Stomach (tissue), 9 donors: ENCODE measurements around the gene SPOP. TPM values are rescaled to one million over a fixed set of nuclear protein-coding genes. Genes with fewer than 3 reads are reported as not detected.
"Not testable (repeated sequence)": the region's sequence is repeated elsewhere in the genome, so short reads cannot be mapped to it uniquely, and the experiment has no call there.

ENCODE experiments used
- DNase-seq, 2 donors: peaks; one replicate each; pipeline versions ENCODE4 v3.0.0 to v3.0.0-alpha.2; 2013 to 2019
- H3K27ac ChIP-seq, 5 donors: fragments of 200-600 bp in 4 of 5; sonication (generic) in 4 of 5; one replicate each; pipeline ENCODE4 v1.5.1; 2013 to 2019; ENCODE audit warnings: mild to moderate bottlenecking in 1 of 5, moderate library complexity in 1 of 5
- H3K27me3 ChIP-seq, 3 donors: fragments of 200-600 bp; sonication (generic); one replicate each; pipeline ENCODE4 v1.5.1; 2017 to 2019; ENCODE audit warnings: mixed run types in 1 of 3
- H3K36me3 ChIP-seq, 4 donors: fragments of 200-600 bp; sonication (generic); 1 replicate in 3 of 4; 2 replicates in 1 of 4; pipeline ENCODE4 v1.5.1; 2016 to 2019
- H3K4me1 ChIP-seq, 4 donors: fragments of 200-600 bp; sonication (generic); one replicate each; pipeline ENCODE4 v1.5.1; 2016 to 2019
- H3K4me3 ChIP-seq, 4 donors: fragments of 200-600 bp; sonication (generic) in 3 of 4; one replicate each; pipeline ENCODE4 v1.5.1; 2016 to 2019; ENCODE audit warnings: mild to moderate bottlenecking in 1 of 4
- H3K9me3 ChIP-seq, 4 donors: fragments of 200-600 bp; sonication (generic); one replicate each; pipeline ENCODE4 v1.5.1; 2016 to 2019
- CTCF ChIP-seq, 7 experiments: fragments of 450-650 bp in 4 of 7; fragments of 200-600 bp in 3 of 7; sonication (generic) in 3 of 7; IDR thresholded peaks; one replicate each; pipeline ENCODE4 v1.5.1; 2016 to 2019; ENCODE audit warnings: antibody characterized with exemption in 7 of 7, control low read depth in 2 of 7, mild to moderate bottlenecking in 1 of 7
- EP300 ChIP-seq: sonication (generic); formaldehyde crosslinking; IDR thresholded peaks from one replicate; pipeline ENCODE4 v1.6.1; 2017; ENCODE audit warnings: antibody characterized with exemption
- POLR2A ChIP-seq, 4 donors: fragments of 450-650 bp; IDR thresholded peaks; one replicate each; pipeline ENCODE4 v1.6.1; 2016; ENCODE audit warnings: antibody characterized with exemption in 4 of 4, control low read depth in 2 of 4, mild to moderate bottlenecking in 1 of 4, moderate library complexity in 1 of 4
- POLR2AphosphoS5 ChIP-seq, 3 donors: sonication (generic); formaldehyde crosslinking; IDR thresholded peaks; one replicate each; pipeline ENCODE4 v1.6.1; 2016; ENCODE audit warnings: antibody characterized with exemption in 3 of 3
- WGBS, 5 donors: extraction: QIAGEN DNeasy Blood & Tissue Kit in 3 of 5; methylation state at CpG; one replicate each; pipeline versions ENCODE4 v1.1.5 to v1.1.7; 2013 to 2018; 5-methylcytosine and 5-hydroxymethylcytosine counted together
- intact Hi-C: fragments of 100-400 bp; cut with DNase I; formaldehyde crosslinking; loops from one replicate; pipeline ENCODE4 v1.15.1; 2023; ENCODE audit warnings: low total_unique reads
- polyA plus RNA-seq, 3 donors: library from polyadenylated mRNA; stranded (reverse); fragments of 200-250 nt; gene quantifications; one replicate each; pipeline ENCODE4 v1.2.3, GENCODE V29; 2013
- total RNA-seq, 5 donors: library from RNA; depleted of rRNA; stranded (reverse); fragments of >200 nt; gene quantifications; one replicate each; pipeline versions ENCODE4 v1.1.0 to v1.2.3, GENCODE V29; 2014 to 2016
- donor health status: healthy with polysubstance abuse.
- donor health status: Bipolar disorder and iron deficiency.
- donor health status: healthy.

The SPOP gene
- total and polyA plus RNA-seq, 8 donors = 17.5 to 309 (median 41.6) TPM

GRCh38 chr17:49656247-49656646 lies 21.6 kb downstream of the SPOP start:
- no peak overlapping the region for H3K27ac ChIP-seq
- 81 to 96% (median 85%) methylated on average over 1 of the region's 1 CpG for WGBS, 5 donors
- H3K36me3 ChIP-seq = no peaks in the 10 kb centered on the region
- H3K4me3 ChIP-seq = no peak overlapping the region
- H3K4me1 ChIP-seq = peaks cover 0 to 64% (median 18%) of the 10 kb centered on the region in 4 donors
- H3K27me3 ChIP-seq = no peaks in the 10 kb centered on the region
- intact Hi-C loops = no loop called here
- TF ChIP-seq EP300 = no peak
- TF ChIP-seq POLR2A (IDR thresholded peaks at IDR 0.05) = no peak
- no peak for TF ChIP-seq CTCF (IDR thresholded peaks at IDR 0.05)
- TF ChIP-seq POLR2AphosphoS5 (IDR thresholded peaks at IDR 0.05) = no peak
- H3K9me3 ChIP-seq = no peaks in the 10 kb centered on the region
- no peak for DNase-seq

GRCh38 chr17:49647256-49647585 lies 30.7 kb downstream of the SPOP start:
- no peak for DNase-seq
- WGBS, 5 donors = 79 to 95% (median 92%) methylated on average over 8 of the region's 8 CpGs
- Histone ChIP-seq H3K4me1 (peaks cover 12 to 57% (median 33%) of the 10 kb centered on the region in 4 donors), H3K27ac (peak overlapping the region in 4 of 5 donors; percentile 74 to 86 (median 80)), H3K27me3 (no peaks in the 10 kb centered on the region), H3K4me3 (peak overlapping the region in 1 of 4 donors; percentile 7), H3K9me3 (no peaks in the 10 kb centered on the region), H3K36me3 (no peaks in the 10 kb centered on the region)
- intact Hi-C loops = no loop called here
- TF ChIP-seq POLR2AphosphoS5 (IDR thresholded peaks at IDR 0.05) (no peak), EP300 (no peak), POLR2A (IDR thresholded peaks at IDR 0.05) (no peak), CTCF (IDR thresholded peaks at IDR 0.05) (no peak)

GRCh38 chr17:49646391-49647255 lies 31.3 kb downstream of the SPOP start:
- intact Hi-C loops = no loop called here
- WGBS, 5 donors = 66 to 86% (median 70%) methylated on average over 10 of the region's 10 CpGs

GRCh38 chr17:49646056-49646390 lies 31.9 kb downstream of the SPOP start:
- H3K4me3 ChIP-seq = peak overlapping the region in 2 of 4 donors; percentile 22 to 25
- peak overlapping the region in 4 of 5 donors; percentile 74 to 86 (median 80) for H3K27ac ChIP-seq
- H3K27me3 ChIP-seq, intact Hi-C loops, H3K9me3 ChIP-seq, DNase-seq, H3K36me3 ChIP-seq: not testable (repeated sequence)
- peak in 1 of 3 donors; percentile 10 for TF ChIP-seq POLR2AphosphoS5 (IDR thresholded peaks at IDR 0.05)
- WGBS, 5 donors = 62 to 98% (median 87%) methylated on average over 1 of the region's 1 CpG
- peaks cover 12 to 47% (median 30%) of the 10 kb centered on the region in 4 donors for H3K4me1 ChIP-seq

More at GRCh38 chr17:49646391-49647255, 31.3 kb downstream of the SPOP start:
- no peaks in the 10 kb centered on the region for H3K27me3 ChIP-seq
- peak in 1 of 2 donors; percentile 22 for DNase-seq
- no peaks in the 10 kb centered on the region for H3K9me3 ChIP-seq
- no peaks in the 10 kb centered on the region for H3K36me3 ChIP-seq
- TF ChIP-seq POLR2A (IDR thresholded peaks at IDR 0.05) (no peak), POLR2AphosphoS5 (IDR thresholded peaks at IDR 0.05) (peak in 1 of 3 donors; percentile 69)
- peaks cover 12 to 51% (median 31%) of the 10 kb centered on the region in 4 donors for H3K4me1 ChIP-seq
- H3K4me3 ChIP-seq = peak overlapping the region in 2 of 4 donors; percentile 22 to 25
- peak overlapping the region in 4 of 5 donors; percentile 74 to 86 (median 80) for H3K27ac ChIP-seq

- no peaks in the 10 kb centered on the region for H3K27me3 ChIP-seq
- no peaks in the 10 kb centered on the region for H3K36me3 ChIP-seq
- DNase-seq = no peak
- intact Hi-C loops = no loop called here
- peaks cover 12 to 44% (median 30%) of the 10 kb centered on the region in 4 donors for H3K4me1 ChIP-seq
- TF ChIP-seq POLR2A (IDR thresholded peaks at IDR 0.05) (no peak), CTCF (IDR thresholded peaks at IDR 0.05) (no peak), POLR2AphosphoS5 (IDR thresholded peaks at IDR 0.05) (no peak), EP300 (no peak)
- WGBS, 5 donors = 6 to 41% (median 14%) methylated on average over 1 of the region's 1 CpG
- peak overlapping the region in 2 of 4 donors; percentile 22 to 25 for H3K4me3 ChIP-seq
- no peaks in the 10 kb centered on the region for H3K9me3 ChIP-seq
- peak overlapping the region in 4 of 5 donors; percentile 74 to 86 (median 80) for H3K27ac ChIP-seq
These were observed 32.2 kb downstream of the SPOP start for GRCh38 chr17:49645654-49646053.
